HG02852 (cell line): ENCODE results near the gene MVK.
"Not testable (repeated sequence)": the region's sequence is repeated elsewhere in the genome, so short reads cannot be mapped to it uniquely, and the experiment has no call there.

Source experiments
- ATAC-seq: cut with Tn5 transposase; IDR thresholded peaks from one replicate; pipeline ENCODE4 v1.9.1; 2021; ENCODE audit warnings: mild to moderate bottlenecking, moderate library complexity; ENCODE audit not compliant: unreplicated experiment

MVK gene

DNA sequence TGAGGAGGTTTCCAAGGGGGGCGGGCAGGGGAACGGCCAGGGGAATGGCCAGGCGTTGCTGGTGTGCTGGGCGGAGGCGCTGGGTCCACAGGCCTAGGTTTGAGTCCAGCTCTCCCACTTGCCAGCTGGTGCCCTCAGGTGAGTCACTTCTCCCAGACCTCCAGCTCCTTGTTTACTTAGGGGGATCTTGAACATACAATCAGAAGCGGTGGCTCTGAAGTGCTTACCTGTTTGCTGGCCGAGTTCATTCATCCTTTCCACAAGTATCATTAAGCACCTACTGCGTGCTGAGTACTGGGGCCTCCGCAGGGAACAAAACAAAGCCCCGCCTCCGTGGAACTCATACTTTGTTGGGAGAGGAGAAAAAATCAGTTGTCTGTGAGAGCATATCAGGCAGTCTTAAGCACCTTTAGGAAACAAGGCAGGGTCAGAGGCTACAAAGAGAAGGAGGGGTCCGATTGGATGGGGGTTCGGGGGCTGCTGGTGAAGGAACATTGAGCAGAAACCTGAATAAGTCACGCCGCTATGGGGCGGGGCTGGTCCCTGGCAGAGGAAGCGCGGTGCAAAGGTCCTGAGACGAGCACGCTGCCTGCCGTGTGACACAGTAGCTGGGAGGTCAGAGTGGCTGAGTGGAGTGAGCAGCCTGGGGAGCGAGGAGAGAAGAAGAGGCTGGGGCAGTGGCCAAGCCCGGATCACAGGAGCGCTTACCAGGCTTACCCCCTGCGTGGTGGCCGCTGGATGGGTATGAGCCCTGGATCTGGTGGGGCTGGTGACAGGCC is 15.1 kb downstream of the MVK start:
- ATAC-seq, result no peak

DNA sequence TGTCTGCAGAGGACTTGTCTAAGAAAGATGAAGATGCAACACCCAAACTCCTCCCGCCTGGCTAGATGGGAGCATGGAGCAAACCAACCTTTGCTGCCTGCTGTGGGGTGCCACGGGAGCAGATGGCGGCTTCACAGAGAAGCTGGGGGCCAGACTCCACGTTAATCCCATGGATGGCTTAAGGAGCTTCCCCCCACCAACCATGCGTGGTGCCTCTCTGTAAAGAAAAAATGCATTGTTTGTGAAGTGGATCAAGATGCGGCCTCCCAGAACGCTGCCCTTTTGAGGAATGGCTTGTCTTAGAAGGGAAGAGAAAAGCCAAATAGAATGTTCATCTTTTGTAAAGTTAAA is 15.6 kb downstream of the MVK start:
- no peak for ATAC-seq

DNA sequence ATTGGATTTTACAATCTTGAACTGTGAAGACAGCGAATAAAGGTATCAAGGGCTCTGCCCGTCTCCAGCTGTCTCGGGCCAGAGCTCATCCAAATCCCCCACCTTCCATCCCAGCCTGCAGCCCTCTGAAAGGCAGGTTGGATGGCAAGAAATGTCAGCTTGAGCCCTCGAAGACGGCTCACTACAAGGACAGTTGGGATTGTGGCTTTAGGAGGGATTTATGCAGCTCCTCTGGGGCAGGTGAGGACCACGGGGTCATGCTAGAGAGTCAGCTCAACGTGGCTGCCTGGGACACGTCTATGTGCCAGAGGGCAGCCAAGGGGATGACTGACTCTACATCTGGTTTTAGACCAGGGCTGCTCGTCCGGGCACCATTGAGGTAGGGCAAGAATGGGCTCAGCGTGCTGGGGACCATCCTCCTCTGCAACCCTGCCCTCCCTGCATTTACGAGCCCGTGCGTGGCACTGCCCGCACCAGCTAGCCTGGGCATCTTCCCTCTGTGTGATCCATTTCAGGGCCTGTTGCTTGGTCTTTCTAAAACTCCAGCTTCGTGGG is 16.2 kb downstream of the MVK start:
- no peak for ATAC-seq

- ATAC-seq, result no peak
Observed at GRCh38 chr12:109590566-109590965, 17.0 kb downstream of the MVK start.

DNA sequence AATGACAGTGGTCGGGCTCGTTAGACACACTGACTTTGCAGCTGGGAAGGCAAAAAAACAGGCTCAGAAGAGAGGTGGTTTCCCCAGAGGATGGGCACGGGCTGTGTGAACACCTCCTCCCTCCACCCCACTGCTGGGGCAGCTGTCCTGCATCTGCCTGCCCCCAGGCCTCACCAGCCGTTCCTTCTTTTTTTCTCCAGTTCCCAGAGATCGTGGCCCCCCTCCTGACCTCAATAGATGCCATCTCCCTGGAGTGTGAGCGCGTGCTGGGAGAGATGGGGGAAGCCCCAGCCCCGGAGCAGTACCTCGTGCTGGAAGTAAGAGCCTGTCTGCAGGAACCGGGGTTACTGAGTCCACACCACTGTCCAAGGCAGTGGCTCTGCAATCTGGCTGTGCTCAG is 17.4 kb downstream of the MVK start:
- ATAC-seq, result no peak

GRCh38 chr12:109592195-109592904 is 18.8 kb downstream of the MVK start:
- ATAC-seq, result no peak

DNA sequence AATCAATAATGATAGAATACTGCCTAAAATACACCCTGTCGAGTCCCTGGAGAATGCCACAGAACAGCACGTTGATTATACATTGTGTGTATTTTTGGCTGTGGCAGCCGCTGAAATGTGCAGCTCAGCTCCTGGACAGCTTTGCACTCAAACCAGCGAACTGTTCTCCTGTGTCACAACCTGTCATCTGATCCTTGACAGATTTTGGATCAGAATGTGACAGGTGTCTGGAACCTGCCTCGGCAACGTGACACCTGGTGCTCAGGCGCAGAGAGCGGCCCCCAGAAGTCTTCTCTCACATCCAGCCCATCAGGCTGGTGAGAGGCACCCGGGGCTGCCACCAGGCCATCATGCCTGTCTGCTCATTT is 19.3 kb downstream of the MVK start:
- no peak for ATAC-seq

- no peak for ATAC-seq
Observed at GRCh38 chr12:109594556-109595317, 21.1 kb downstream of the MVK start.

GRCh38 chr12:109595321-109595902 is 21.8 kb downstream of the MVK start:
- ATAC-seq, result no peak

DNA sequence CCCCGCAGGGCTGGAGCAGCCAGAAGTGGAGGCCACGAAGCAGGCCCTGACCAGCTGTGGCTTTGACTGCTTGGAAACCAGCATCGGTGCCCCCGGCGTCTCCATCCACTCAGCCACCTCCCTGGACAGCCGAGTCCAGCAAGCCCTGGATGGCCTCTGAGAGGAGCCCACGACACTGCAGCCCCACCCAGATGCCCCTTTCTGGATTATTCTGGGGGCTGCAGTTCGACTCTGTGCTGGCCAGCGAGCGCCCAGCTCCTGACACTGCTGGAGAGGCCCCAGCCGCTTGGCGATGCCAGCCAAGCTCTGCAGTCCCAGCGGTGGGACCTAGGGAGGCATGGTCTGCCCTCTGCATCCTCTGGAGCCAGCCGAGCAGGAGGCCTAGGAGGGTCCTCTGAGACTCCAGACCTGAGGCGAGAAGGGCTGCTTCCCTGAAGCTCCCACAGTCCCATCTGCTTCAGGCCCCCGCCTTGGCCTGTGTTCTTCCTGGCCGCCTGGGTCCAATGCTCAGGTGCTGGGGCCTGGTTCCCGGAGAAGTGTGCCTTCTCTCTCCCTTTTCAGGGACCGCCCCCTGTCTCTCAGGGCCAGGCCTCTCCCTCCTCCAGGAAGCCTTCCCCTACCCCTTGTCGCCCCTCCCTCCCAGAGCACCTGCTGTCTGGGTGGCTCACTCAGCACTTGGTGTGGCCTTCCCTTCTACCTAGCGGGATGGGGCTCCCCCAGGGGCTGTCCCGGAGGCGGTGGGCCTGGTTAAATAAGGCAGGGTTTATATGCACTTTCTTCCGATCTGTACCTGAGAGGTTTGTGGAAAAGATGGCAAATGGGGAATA is 23.0 kb downstream of the MVK start:
- no peak for ATAC-seq

DNA sequence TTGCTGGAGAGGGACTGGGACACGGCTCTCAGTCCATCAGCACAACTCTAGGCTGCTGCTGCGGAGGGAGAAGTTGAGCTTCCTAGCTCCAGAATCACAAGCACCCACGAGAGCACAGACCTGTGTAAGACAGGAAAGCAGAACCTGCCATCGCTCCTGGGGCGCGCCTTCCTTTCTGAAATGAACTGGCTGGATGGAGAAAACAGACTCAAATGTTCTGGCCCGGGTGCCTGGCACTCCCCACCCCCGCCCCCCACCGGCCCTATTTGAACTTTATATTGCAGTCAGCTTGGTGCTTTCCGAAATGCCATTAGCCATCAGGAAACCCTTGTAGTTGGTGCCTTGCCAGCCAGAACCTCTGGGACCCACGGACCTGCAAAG is 23.8 kb downstream of the MVK start:
- no peak for ATAC-seq

GRCh38 chr12:109597795-109598427 is 24.3 kb downstream of the MVK start:
- peak; percentile 54 for ATAC-seq

GRCh38 chr12:109598428-109598854 is 24.8 kb downstream of the MVK start:
- ATAC-seq, result no peak

DNA sequence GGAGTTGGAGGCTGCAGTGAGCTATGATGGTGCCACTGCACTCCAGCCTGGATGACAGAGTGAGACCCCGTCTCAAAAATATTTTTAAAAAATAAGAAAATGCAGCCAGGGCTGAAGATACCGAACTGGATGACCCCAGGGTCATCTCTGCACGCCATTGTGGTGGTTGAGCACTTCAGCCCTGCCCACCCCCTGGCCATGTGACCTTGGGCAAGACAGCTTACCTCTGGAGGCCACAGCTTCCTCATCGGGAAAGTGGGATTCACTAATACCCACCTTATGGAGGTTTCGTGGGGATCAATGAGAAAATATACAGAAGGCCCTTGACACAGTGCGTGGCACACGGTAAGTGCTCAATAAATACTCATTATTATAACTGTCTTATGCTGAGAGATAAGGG is 25.5 kb downstream of the MVK start:
- no peak for ATAC-seq

DNA sequence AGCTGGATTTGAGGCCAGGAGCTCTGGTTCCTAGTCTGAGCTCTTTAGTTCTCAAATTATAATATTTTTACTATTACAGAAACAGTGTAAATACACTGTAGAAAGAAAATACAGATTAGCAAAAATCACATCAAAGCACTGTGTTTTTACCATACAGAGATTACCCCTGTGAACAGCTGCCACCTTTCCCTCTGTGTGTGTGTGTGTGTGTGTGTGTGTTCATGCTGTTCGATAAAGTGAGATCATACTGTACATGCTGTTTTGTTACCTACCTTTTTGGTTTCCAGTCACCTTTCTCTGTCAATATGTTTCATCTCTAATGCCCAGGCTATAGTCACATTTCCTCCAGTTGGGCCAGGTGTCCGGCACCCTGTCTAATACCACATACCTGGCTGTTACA is 26.9 kb downstream of the MVK start:
- ATAC-seq, result no peak

- ATAC-seq, result no peak
Observed at GRCh38 chr12:109600995-109601394, 27.4 kb downstream of the MVK start.

- no peak for ATAC-seq
Observed at GRCh38 chr12:109601557-109601956, 28.0 kb downstream of the MVK start.

- ATAC-seq, result not testable (repeated sequence)
Observed at GRCh38 chr12:109602132-109602531, 28.5 kb downstream of the MVK start.

DNA sequence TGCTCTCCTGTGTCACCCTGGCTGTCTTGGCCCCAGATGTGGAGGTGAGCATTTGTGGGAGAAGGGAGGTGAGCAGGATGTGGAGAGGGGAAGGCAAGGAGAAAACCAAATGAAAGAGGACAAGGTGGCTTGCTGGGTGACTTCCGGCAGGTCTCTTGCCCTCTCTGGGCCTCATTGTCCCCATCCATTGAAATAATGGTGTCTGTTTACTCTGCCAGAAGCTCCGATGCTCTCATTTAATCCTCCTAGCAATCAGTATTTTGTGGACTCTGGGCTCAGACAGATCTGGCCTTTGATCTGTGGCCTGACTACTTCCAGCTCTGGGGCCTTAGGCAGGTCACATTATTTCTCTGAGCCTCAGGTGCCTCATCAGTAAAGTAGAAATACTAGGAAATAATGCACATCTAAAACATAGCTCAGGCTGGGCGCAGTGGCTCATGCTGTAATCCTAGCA is 30.6 kb downstream of the MVK start:
- no peak for ATAC-seq

- ATAC-seq, result no peak
Observed at GRCh38 chr12:109605016-109605415, 31.4 kb downstream of the MVK start.
